Prostate gland (tissue), 2 donors: Measurements from ENCODE around the gene PLIN1.

ENCODE experiments used
- POLR2A ChIP-seq: fragments of 450-650 bp; IDR thresholded peaks from one replicate; pipeline ENCODE4 v1.6.1; 2016; ENCODE audit warnings: antibody characterized with exemption, mild to moderate bottlenecking
- TF ChIP-seq, protein P1 (sequence below), 4 experiments: fragments of 200-600 bp in 2 of 4; fragments of 450-650 bp in 2 of 4; sonication (generic) in 2 of 4; IDR thresholded peaks; 1 replicate in 3 of 4; 2 replicates in 1 of 4; pipeline ENCODE4 v1.5.1; 2016 to 2019; ENCODE audit warnings: antibody characterized with exemption in 4 of 4, mild to moderate bottlenecking in 2 of 4, moderate library complexity in 2 of 4

DNA sequence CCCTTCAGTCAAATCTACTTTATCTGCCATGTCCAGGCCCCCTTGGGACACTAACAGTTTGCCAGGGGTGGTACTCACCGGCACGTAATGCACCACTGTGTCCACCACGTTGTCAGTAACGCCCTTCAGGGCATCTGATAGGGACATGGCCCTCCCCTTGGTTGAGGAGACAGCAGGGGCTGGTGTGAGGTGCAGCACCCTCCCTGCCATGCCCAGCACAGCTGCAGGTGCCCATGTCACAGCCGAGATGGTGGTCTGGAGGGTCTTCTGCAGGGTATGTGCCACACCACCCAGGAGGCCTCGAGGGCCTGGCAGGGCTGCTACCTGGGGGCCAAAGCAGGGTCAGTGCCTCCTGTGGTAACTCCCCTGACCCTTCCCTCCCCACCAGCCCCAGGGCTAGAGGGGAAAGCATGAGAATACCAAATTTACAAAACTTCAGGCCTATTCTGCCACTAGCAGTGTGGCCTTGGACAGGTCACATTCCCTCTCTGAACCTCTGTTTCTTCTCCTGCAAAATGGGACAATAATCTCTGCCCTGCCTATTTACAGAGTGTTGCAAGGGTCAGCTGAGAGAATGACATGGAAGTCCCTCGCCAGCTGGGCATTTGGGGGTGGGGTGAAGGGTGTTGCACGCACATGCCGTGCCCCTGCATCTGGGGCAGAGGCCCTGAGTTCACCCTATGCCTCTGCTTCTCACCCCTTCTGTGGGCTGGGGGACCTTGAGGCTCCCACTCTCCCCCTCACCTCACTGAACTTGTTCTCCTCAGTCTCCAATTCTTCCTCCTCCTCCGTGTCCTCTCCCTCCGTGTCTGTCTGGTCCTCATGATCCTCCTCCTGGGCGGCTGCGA, 12.1 kb downstream of the PLIN1 start:
- TF ChIP-seq, protein P1, sequence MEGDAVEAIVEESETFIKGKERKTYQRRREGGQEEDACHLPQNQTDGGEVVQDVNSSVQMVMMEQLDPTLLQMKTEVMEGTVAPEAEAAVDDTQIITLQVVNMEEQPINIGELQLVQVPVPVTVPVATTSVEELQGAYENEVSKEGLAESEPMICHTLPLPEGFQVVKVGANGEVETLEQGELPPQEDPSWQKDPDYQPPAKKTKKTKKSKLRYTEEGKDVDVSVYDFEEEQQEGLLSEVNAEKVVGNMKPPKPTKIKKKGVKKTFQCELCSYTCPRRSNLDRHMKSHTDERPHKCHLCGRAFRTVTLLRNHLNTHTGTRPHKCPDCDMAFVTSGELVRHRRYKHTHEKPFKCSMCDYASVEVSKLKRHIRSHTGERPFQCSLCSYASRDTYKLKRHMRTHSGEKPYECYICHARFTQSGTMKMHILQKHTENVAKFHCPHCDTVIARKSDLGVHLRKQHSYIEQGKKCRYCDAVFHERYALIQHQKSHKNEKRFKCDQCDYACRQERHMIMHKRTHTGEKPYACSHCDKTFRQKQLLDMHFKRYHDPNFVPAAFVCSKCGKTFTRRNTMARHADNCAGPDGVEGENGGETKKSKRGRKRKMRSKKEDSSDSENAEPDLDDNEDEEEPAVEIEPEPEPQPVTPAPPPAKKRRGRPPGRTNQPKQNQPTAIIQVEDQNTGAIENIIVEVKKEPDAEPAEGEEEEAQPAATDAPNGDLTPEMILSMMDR (IDR thresholded peaks at IDR 0.05) = no peak
- no peak for TF ChIP-seq POLR2A
